HT1080 (cell line): ENCODE measurements around the gene PARM1. TPM values are rescaled to one million over a fixed set of nuclear protein-coding genes. Genes with fewer than 3 reads are reported as not detected.
A peak's percentile ranks its signal among the peaks of the same experiment; 100 is the strongest.

Experiments
- DNase-seq: peaks from one replicate; pipeline ENCODE4 v3.0.0-alpha.2; 2015; ENCODE audit warnings: low read depth
- polyA plus RNA-seq, 2 experiments: library from polyadenylated mRNA; depleted of rRNA; stranded (reverse); fragments of >200 nt; gene quantifications; 2 replicates each; pipeline ENCODE4 v1.2.3, GENCODE V29; 2015
- total RNA-seq: library from RNA; depleted of rRNA; stranded (reverse); fragments of >200 nt; shearing (Covaris generic); gene quantifications from 2 replicates; pipeline ENCODE4 v1.2.3, GENCODE V29; 2014; rRNA removed

Gene PARM1
- not detected in 2 replicates for total RNA-seq
- polyA plus RNA-seq (2015; cell fraction: cytosol; rRNA removed) = 0.20 and 0.36 TPM in 2 replicates
- 0.29 and 0.50 TPM in 2 replicates for polyA plus RNA-seq (2015; cell fraction: nucleus; rRNA removed)

- DNase-seq = peak; percentile 10
Observed at GRCh38 chr4:74932832-74933561, at the start of gene PARM1. PARM1 (plus strand) TSS chr4:74933116; CDS start chr4:74933328, 212 bp downstream.

GRCh38 chr4:74884266-74884665 lies 48.6 kb upstream of the PARM1 start:
- no peak for DNase-seq

- peak; percentile 21 for DNase-seq
Observed at GRCh38 chr4:74886484-74886883, 46.4 kb upstream of the PARM1 start.

GRCh38 chr4:74890341-74890740 lies 42.6 kb upstream of the PARM1 start:
- no peak for DNase-seq

- no peak for DNase-seq
Observed at GRCh38 chr4:74891037-74891436, 41.9 kb upstream of the PARM1 start.

GRCh38 chr4:74893171-74893570 lies 39.7 kb upstream of the PARM1 start:
- DNase-seq = no peak

- DNase-seq = no peak
Observed at GRCh38 chr4:74896595-74896994, 36.3 kb upstream of the PARM1 start.

- DNase-seq = peak; percentile 15
Observed at GRCh38 chr4:74897386-74897785, 35.5 kb upstream of the PARM1 start.

- DNase-seq = no peak
Observed at GRCh38 chr4:74900862-74901261, 32.1 kb upstream of the PARM1 start.

- DNase-seq = no peak
Observed at GRCh38 chr4:74904509-74905065, 28.3 kb upstream of the PARM1 start.

- no peak for DNase-seq
Observed at GRCh38 chr4:74906771-74907170, 26.1 kb upstream of the PARM1 start.

GRCh38 chr4:74919783-74920182 lies 13.1 kb upstream of the PARM1 start:
- DNase-seq = no peak

GRCh38 chr4:74920704-74921103 lies 12.2 kb upstream of the PARM1 start:
- no peak for DNase-seq

GRCh38 chr4:74921490-74921889 lies 11.4 kb upstream of the PARM1 start:
- DNase-seq = no peak

- no peak for DNase-seq
Observed at GRCh38 chr4:74926007-74926406, 6.9 kb upstream of the PARM1 start.

GRCh38 chr4:74930162-74930561 lies 2.8 kb upstream of the PARM1 start:
- no peak for DNase-seq

GRCh38 chr4:74931376-74931775 lies 1.5 kb upstream of the PARM1 start:
- no peak for DNase-seq

- no peak for DNase-seq
Observed at GRCh38 chr4:74932010-74932409, 906 bp upstream of the PARM1 start.

- DNase-seq = no peak
Observed at GRCh38 chr4:74933562-74934015, 673 bp downstream of the PARM1 start.

GRCh38 chr4:74934016-74934831 lies 1.3 kb downstream of the PARM1 start:
- DNase-seq = no peak

GRCh38 chr4:74934888-74935287 lies 2.0 kb downstream of the PARM1 start:
- no peak for DNase-seq

GRCh38 chr4:74941123-74941522 lies 8.2 kb downstream of the PARM1 start:
- no peak for DNase-seq
